Panc1 (cell line): ENCODE results near the gene PDYN. TPM values are rescaled to one million over a fixed set of nuclear protein-coding genes. Genes with fewer than 3 reads are reported as not detected.

Experiments used
- ATAC-seq: fragments of 200-7000 bp; cut with Tn5 transposase; 2 replicates; pipeline ENCODE4 v1.9.1; 2020; ENCODE audit warnings: mild to moderate bottlenecking, moderate library complexity
- BruUV-seq: library from RNA; stranded (reverse); fragments of 400-500 nt; replicated peaks from 2 replicates; lab custom pipeline; 2021; lab: Mats Ljungman, UMichigan
- CTCF ChIA-PET: fragments of 300-600 bp; sonication (Branson Sonifier 250); formaldehyde crosslinking; loops from one replicate; lab custom pipeline; 2022; ENCODE audit warnings: antibody characterized with exemption; lab: Charles Lee
- POLR2A ChIA-PET: fragments of 300-600 bp; sonication (Branson Sonifier 250); formaldehyde crosslinking; loops from one replicate; lab custom pipeline; 2022; ENCODE audit warnings: antibody characterized with exemption; lab: Charles Lee
- DNase-seq: peaks from one replicate; pipeline ENCODE4 v3.0.0-alpha.2; 2010; ENCODE audit warnings: low read depth, low spot score
- H3K27ac ChIP-seq: 2 replicates; pipeline ENCODE4 v1.5.1; 2011; ENCODE audit warnings: mild to moderate bottlenecking, low read length, inconsistent platforms
- H3K27me3 ChIP-seq: fragments of 200-500 bp; sonication (Bioruptor generic); 2 replicates; pipeline ENCODE4 v1.6.0; 2014; ENCODE audit warnings: low read length, inconsistent platforms; ENCODE audit not compliant: control insufficient read depth, insufficient read depth
- H3K36me3 ChIP-seq: fragments of 200-500 bp; sonication (Bioruptor generic); 2 replicates; pipeline ENCODE4 v1.5.1; 2014; ENCODE audit warnings: inconsistent platforms, mild to moderate bottlenecking, low read length, moderate library complexity; ENCODE audit not compliant: control insufficient read depth, insufficient read depth
- H3K4me1 ChIP-seq: 2 replicates; pipeline ENCODE4 v1.5.1; 2011; ENCODE audit warnings: inconsistent platforms, mild to moderate bottlenecking, low read length, moderate library complexity; ENCODE audit not compliant: control insufficient read depth, insufficient read depth
- H3K4me3 ChIP-seq, 2 experiments: 2 replicates each; pipeline ENCODE4 v1.5.1; 2011 to 2012; ENCODE audit warnings: low read depth in 2 of 2, low read length in 2 of 2, mild to moderate bottlenecking in 2 of 2, inconsistent platforms in 1 of 2, moderate library complexity in 1 of 2
- H3K9me3 ChIP-seq: fragments of 200-500 bp; sonication (Bioruptor generic); 2 replicates; pipeline ENCODE4 v1.5.1; 2014; ENCODE audit warnings: low read depth, mild to moderate bottlenecking, inconsistent platforms, low read length, moderate library complexity; ENCODE audit not compliant: control insufficient read depth, insufficient read depth
- POLR2AphosphoS5 ChIP-seq: IDR thresholded peaks from 2 replicates; pipeline ENCODE4 v1.6.1; 2012; ENCODE audit warnings: mild to moderate bottlenecking, low read depth, low read length, moderate library complexity
- REST ChIP-seq, 2 experiments: IDR thresholded peaks; 2 replicates each; pipeline ENCODE4 v1.6.1; 2011 to 2012; ENCODE audit warnings: low read depth in 2 of 2, control low read depth in 1 of 2, low read length in 1 of 2, mild to moderate bottlenecking in 1 of 2, moderate library complexity in 1 of 2; ENCODE audit not compliant: insufficient read depth in 1 of 2
- SIN3A ChIP-seq: IDR thresholded peaks from 2 replicates; pipeline ENCODE4 v1.6.1; 2012; ENCODE audit warnings: low read depth, mild to moderate bottlenecking, low read length, moderate library complexity, borderline replicate concordance; ENCODE audit not compliant: insufficient read depth
- TCF7L2 ChIP-seq: IDR thresholded peaks from 2 replicates; pipeline ENCODE4 v1.6.1; 2011; ENCODE audit warnings: mild to moderate bottlenecking, low read depth, low read length, inconsistent platforms
- in situ Hi-C: cut with HindIII; loops from 2 replicates; pipeline ENCODE4 v1.10.0; 2016; ENCODE audit warnings: low sequenced_read_pairs, low pct_unique_long_range_greater_than_20kb
- intact Hi-C: fragments of 100-400 bp; cut with micrococcal nuclease; formaldehyde crosslinking; loops from one replicate; pipeline ENCODE4 v1.10.0; 2022; ENCODE audit not compliant: unreplicated experiment
- total RNA-seq: library from RNA; stranded (reverse); gene quantifications from one replicate; pipeline ENCODE4 v1.2.1, GENCODE V29; 2021; ENCODE audit not compliant: unreplicated experiment
- TF ChIP-seq, protein P1 (sequence below): fragments of 450-650 bp; IDR thresholded peaks from 2 replicates; pipeline ENCODE4 v1.5.1; 2017; ENCODE audit warnings: mild to moderate bottlenecking

PDYN gene
- total RNA-seq, 1 experiment from 2014 or later = not detected

- ChIA-PET POLR2A (interaction anchor here (0.6 kb wide), 1 partner anchor 534 kb away, joined by 12 read pairs; no protein-coding TSS in a partner anchor), CTCF (no interaction called here)
- no TSS peak for BruUV-seq
- no peaks in the 10 kb centered on the region for H3K36me3 ChIP-seq
- DNase-seq (no peak), ATAC-seq (no peak)
- H3K27me3 ChIP-seq = peaks cover 2% of the 10 kb centered on the region
- no peaks in the 10 kb centered on the region for H3K9me3 ChIP-seq
- intact Hi-C loops = no loop called here
- in situ Hi-C loops = no loop called here
- no peaks in the 10 kb centered on the region for H3K4me1 ChIP-seq
- H3K4me3 ChIP-seq = no peak overlapping the region
- no peak overlapping the region for H3K27ac ChIP-seq
- TF ChIP-seq, protein P1, sequence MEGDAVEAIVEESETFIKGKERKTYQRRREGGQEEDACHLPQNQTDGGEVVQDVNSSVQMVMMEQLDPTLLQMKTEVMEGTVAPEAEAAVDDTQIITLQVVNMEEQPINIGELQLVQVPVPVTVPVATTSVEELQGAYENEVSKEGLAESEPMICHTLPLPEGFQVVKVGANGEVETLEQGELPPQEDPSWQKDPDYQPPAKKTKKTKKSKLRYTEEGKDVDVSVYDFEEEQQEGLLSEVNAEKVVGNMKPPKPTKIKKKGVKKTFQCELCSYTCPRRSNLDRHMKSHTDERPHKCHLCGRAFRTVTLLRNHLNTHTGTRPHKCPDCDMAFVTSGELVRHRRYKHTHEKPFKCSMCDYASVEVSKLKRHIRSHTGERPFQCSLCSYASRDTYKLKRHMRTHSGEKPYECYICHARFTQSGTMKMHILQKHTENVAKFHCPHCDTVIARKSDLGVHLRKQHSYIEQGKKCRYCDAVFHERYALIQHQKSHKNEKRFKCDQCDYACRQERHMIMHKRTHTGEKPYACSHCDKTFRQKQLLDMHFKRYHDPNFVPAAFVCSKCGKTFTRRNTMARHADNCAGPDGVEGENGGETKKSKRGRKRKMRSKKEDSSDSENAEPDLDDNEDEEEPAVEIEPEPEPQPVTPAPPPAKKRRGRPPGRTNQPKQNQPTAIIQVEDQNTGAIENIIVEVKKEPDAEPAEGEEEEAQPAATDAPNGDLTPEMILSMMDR = no peak
- no peak for TF ChIP-seq REST (IDR thresholded peaks at IDR 0.05; ENCODE audit: insufficient read depth in 1 of 2, low read depth in 2 of 2, low read length in 1 of 2)
Measured at GRCh38 chr20:1938464-1939269, 55.2 kb downstream of the PDYN start.

GRCh38 chr20:1937316-1937976, 56.4 kb downstream of the PDYN start:
- BruUV-seq = no TSS peak
- ATAC-seq = no peak
- CTCF ChIA-PET = no interaction called here

More at GRCh38 chr20:1937316-1937976, 56.4 kb downstream of the PDYN start:
- in situ Hi-C loops (no loop called here), intact Hi-C loops (no loop called here)
- Histone ChIP-seq H3K4me3 (no peak overlapping the region), H3K9me3 (no peaks in the 10 kb centered on the region), H3K36me3 (no peaks in the 10 kb centered on the region), H3K27ac (no peak overlapping the region), H3K27me3 (no peaks in the 10 kb centered on the region; the same call in none of the 2 replicates), H3K4me1 (no peaks in the 10 kb centered on the region)
- no peak for DNase-seq
- no peak for TF ChIP-seq POLR2AphosphoS5
- TF ChIP-seq, protein P1 = no peak
- no peak for TF ChIP-seq REST (IDR thresholded peaks at IDR 0.05; ENCODE audit: insufficient read depth in 1 of 2, low read depth in 2 of 2, low read length in 1 of 2)
- no peak for TF ChIP-seq SIN3A
- TF ChIP-seq TCF7L2 = no peak
- POLR2A ChIA-PET = no interaction called here
